A549 (cell line): ENCODE measurements around the gene CACNA2D2. TPM values are rescaled to one million over a fixed set of nuclear protein-coding genes. Genes with fewer than 3 reads are reported as not detected.
A peak's percentile ranks its signal among the peaks of the same experiment; 100 is the strongest.
"Not testable (repeated sequence)": the region's sequence is repeated elsewhere in the genome, so short reads cannot be mapped to it uniquely, and the experiment has no call there.

Experiments used
- ATAC-seq, 2 experiments: fragments of 200-7000 bp in 1 of 2; fragments of >200 bp in 1 of 2; cut with Nextera tagmentation in 1 of 2; cut with Tn5 transposase in 1 of 2; 3 replicates each; pipeline versions ENCODE4 v1.8.0 to v1.9.1; 2018 to 2020; ENCODE audit warnings: mild to moderate bottlenecking in 1 of 2, moderate library complexity in 1 of 2
- CTCF ChIA-PET: fragments of 300-600 bp; sonication (Branson Sonifier 250); formaldehyde crosslinking; extraction: SDS; loops from one replicate; lab custom pipeline; 2021; ENCODE audit warnings: antibody characterized with exemption, inconsistent platforms; lab: Yijun Ruan, JAX
- POLR2A ChIA-PET: fragments of 350-600 bp; formaldehyde crosslinking; extraction: SDS; loops from one replicate; lab custom pipeline; 2021; ENCODE audit warnings: antibody characterized with exemption, inconsistent platforms; lab: Yijun Ruan, JAX
- DNase-seq, 2 experiments: peaks; one replicate each; pipeline versions ENCODE4 v3.0.0 to v3.0.0-alpha.2; 2011 to 2016; ENCODE audit warnings: low read depth in 1 of 2, low spot score in 1 of 2
- FAIRE-seq: peaks from 2 replicates; lab custom pipeline; 2011; peaks lifted over from hg19 to GRCh38; lab: Jason Lieb, UNC
- H3K27ac ChIP-seq, 2 experiments: fragments of >200 bp; sonication (Bioruptor Twin); formaldehyde crosslinking; 3 replicates each; pipeline ENCODE4 v1.5.1; 2016 to 2017
- H3K4me1 ChIP-seq: fragments of >200 bp; sonication (Bioruptor Twin); formaldehyde crosslinking; 3 replicates; pipeline ENCODE4 v1.6.1; 2016
- H3K4me2 ChIP-seq: fragments of >200 bp; sonication (Bioruptor Twin); formaldehyde crosslinking; 3 replicates; pipeline ENCODE4 v1.6.1; 2016
- H3K4me3 ChIP-seq: fragments of >200 bp; sonication (Bioruptor Twin); formaldehyde crosslinking; 3 replicates; pipeline ENCODE4 v1.5.1; 2016
- H3K9me3 ChIP-seq: fragments of >200 bp; sonication (Bioruptor Twin); formaldehyde crosslinking; 3 replicates; pipeline ENCODE4 v1.6.1; 2016
- BHLHE40 ChIP-seq: IDR thresholded peaks from 2 replicates; pipeline ENCODE4 v1.6.1; 2012; ENCODE audit warnings: low read depth, low read length, inconsistent platforms
- CBX8 ChIP-seq: fragments of 200-600 bp; sonication (generic); IDR thresholded peaks from 2 replicates; pipeline ENCODE4 v1.6.1; 2016
- CEBPB ChIP-seq, 2 experiments: fragments of >200 bp in 1 of 2; sonication (Bioruptor Twin) in 1 of 2; formaldehyde crosslinking in 1 of 2; IDR thresholded peaks; 2 replicates each; pipeline ENCODE4 v1.6.1; 2012 to 2016
- FOSL2 ChIP-seq, 2 experiments: fragments of 450-650 bp in 1 of 2; fragments of >200 bp in 1 of 2; sonication (Bioruptor Twin) in 1 of 2; formaldehyde crosslinking; IDR thresholded peaks; 2 replicates each; pipeline versions ENCODE4 v1.5.0 to v1.6.1; 2016 to 2020; ENCODE audit warnings: mild to moderate bottlenecking in 1 of 2, moderate library complexity in 1 of 2
- GATA3 ChIP-seq: IDR thresholded peaks from 2 replicates; pipeline ENCODE4 v1.6.1; 2012; ENCODE audit warnings: borderline replicate concordance
- HES2 ChIP-seq: fragments of >200 bp; sonication (Bioruptor Twin); formaldehyde crosslinking; IDR thresholded peaks from 2 replicates; pipeline ENCODE4 v1.6.1; 2016
- KDM1A ChIP-seq: fragments of 200-600 bp; sonication (generic); IDR thresholded peaks from 2 replicates; pipeline ENCODE4 v1.6.1; 2016; ENCODE audit warnings: low read depth, mild to moderate bottlenecking
- KDM5A ChIP-seq: fragments of 200-600 bp; sonication (generic); IDR thresholded peaks from 2 replicates; pipeline ENCODE4 v1.6.1; 2016; ENCODE audit warnings: antibody characterized with exemption, mild to moderate bottlenecking
- MAFK ChIP-seq: fragments of 450-650 bp; IDR thresholded peaks from 2 replicates; pipeline ENCODE4 v1.6.1; 2014; ENCODE audit not compliant: partially characterized antibody
- PBX3 ChIP-seq: IDR thresholded peaks from 2 replicates; pipeline ENCODE4 v1.6.1; 2012
- PHF8 ChIP-seq: fragments of 200-600 bp; sonication (generic); IDR thresholded peaks from 2 replicates; pipeline ENCODE4 v1.6.1; 2016; ENCODE audit warnings: low read depth, mild to moderate bottlenecking, antibody characterized with exemption, moderate library complexity, borderline replicate concordance
- POLR2AphosphoS2 ChIP-seq: conservative IDR thresholded peaks from 2 replicates; pipeline ENCODE4 v1.6.1; 2012; ENCODE audit warnings: low read length, improper control_type of control experiment, inconsistent platforms
- RFX5 ChIP-seq: fragments of 450-650 bp; IDR thresholded peaks from 2 replicates; pipeline ENCODE4 v1.7.1; 2014; ENCODE audit warnings: antibody characterized with exemption, mild to moderate bottlenecking, moderate library complexity
- USF2 ChIP-seq: fragments of 450-650 bp; IDR thresholded peaks from 2 replicates; pipeline ENCODE4 v1.6.1; 2014; ENCODE audit warnings: antibody characterized with exemption
- ZFP36 ChIP-seq: fragments of 450-650 bp; IDR thresholded peaks from 2 replicates; pipeline ENCODE4 v1.6.1; 2014; ENCODE audit warnings: borderline replicate concordance; ENCODE audit not compliant: partially characterized antibody
- ZNF302 ChIP-seq: fragments of 250-450 bp; sonication (Bioruptor Pico); IDR thresholded peaks from 2 replicates; pipeline ENCODE4 v1.9.0; 2021; ENCODE audit warnings: inconsistent platforms, mild to moderate bottlenecking, moderate library complexity
- ZSCAN20 ChIP-seq: fragments of 250-450 bp; sonication (Bioruptor Pico); IDR thresholded peaks from 2 replicates; pipeline ENCODE4 v1.8.0; 2022; ENCODE audit warnings: mild to moderate bottlenecking, moderate library complexity
- WGBS: methylation state at CpG from one replicate; pipeline ENCODE4 v1.1.6; 2017; ENCODE audit errors: missing lambda C conversion rate; 5-methylcytosine and 5-hydroxymethylcytosine counted together
- polyA plus RNA-seq, 4 experiments: library from polyadenylated mRNA; depleted of rRNA in 3 of 4; stranded (reverse); fragments of >200 nt; fragmentation: RNase III in 1 of 4; extraction: RNeasy Plus Mini Kit Qiagen cat#74134 plus additional on column Dnase treatment in 1 of 4; gene quantifications; 2 replicates in 3 of 4; 3 replicates in 1 of 4; pipeline ENCODE4 v1.2.3, GENCODE V29; 2011 to 2017

CACNA2D2 gene
- polyA plus RNA-seq, 2 of the 4 experiments (the other 2 are of a cell fraction): 0.21 to 0.75 TPM

- no peak overlapping the region for H3K4me3 ChIP-seq
- ATAC-seq: no peak
- no peak for DNase-seq
- ChIA-PET POLR2A (no interaction called here), CTCF (interaction anchor here (1.1 to 4.4 kb wide), 10 partner anchors 9 to 169 kb away, joined by 3 to 18 read pairs (median 5); no protein-coding TSS in a partner anchor)
- no peak for FAIRE-seq
- WGBS: 41% methylated on average over 4 of the region's 4 CpGs
- peak; percentile 96 for TF ChIP-seq MAFK
- TF ChIP-seq POLR2AphosphoS2: no peak
- no peak for TF ChIP-seq KDM1A
- no peak for TF ChIP-seq BHLHE40
- TF ChIP-seq CEBPB (IDR thresholded peaks at IDR 0.05): no peak
- no peak for TF ChIP-seq ZFP36
- no peak overlapping the region for H3K4me2 ChIP-seq
- H3K9me3 ChIP-seq: no peaks in the 10 kb centered on the region
- no peaks in the 10 kb centered on the region for H3K4me1 ChIP-seq
- no peak overlapping the region for H3K27ac ChIP-seq
These were observed 14.3 kb upstream of the CACNA2D2 start for GRCh38 chr3:50517721-50518206.

GRCh38 chr3:50516440-50516871 lies 13.0 kb upstream of the CACNA2D2 start:
- Histone ChIP-seq H3K27ac (no peak overlapping the region), H3K4me2 (no peak overlapping the region)
- FAIRE-seq (no peak), DNase-seq (no peak)
- POLR2A ChIA-PET: no interaction called here
- 100% methylated on average over 3 of the region's 4 CpGs for WGBS
- TF ChIP-seq BHLHE40 (no peak), PHF8 (no peak), PBX3 (no peak), MAFK (no peak), GATA3 (no peak), KDM5A (no peak)
- TF ChIP-seq, all 56 proteins: peak for 0
- H3K4me3 ChIP-seq: no peak overlapping the region
- no peaks in the 10 kb centered on the region for H3K4me1 ChIP-seq
- no peak for ATAC-seq
- CTCF ChIA-PET: interaction anchor here (0.7 to 4.4 kb wide), 6 partner anchors 11 to 168 kb away, joined by 3 to 18 read pairs (median 3); no protein-coding TSS in a partner anchor
- no peaks in the 10 kb centered on the region for H3K9me3 ChIP-seq

- no peaks in the 10 kb centered on the region for H3K4me1 ChIP-seq
- H3K27ac ChIP-seq: no peak overlapping the region
- CTCF ChIA-PET: interaction anchor here (1.3 to 4.4 kb wide), 4 partner anchors 27 to 167 kb away, joined by 3 to 18 read pairs (median 6); no protein-coding TSS in a partner anchor
- no peak for FAIRE-seq
- H3K9me3 ChIP-seq: no peaks in the 10 kb centered on the region
- POLR2A ChIA-PET: no interaction called here
- H3K4me2 ChIP-seq: no peak overlapping the region
- DNase-seq: no peak
- no peak for TF ChIP-seq KDM1A
- TF ChIP-seq FOSL2 (IDR thresholded peaks at IDR 0.05): no peak
- no peak for TF ChIP-seq FOSL2 (CRISPR knock-in tag; IDR thresholded peaks at IDR 0.05)
- no peak for TF ChIP-seq ZSCAN20
- TF ChIP-seq USF2: no peak
- no peak for TF ChIP-seq CBX8
- TF ChIP-seq RFX5: no peak
- no peak for TF ChIP-seq ZNF302
- TF ChIP-seq HES2: no peak
- TF ChIP-seq, all 56 proteins: peak for 0
- no peak for ATAC-seq
- H3K4me3 ChIP-seq: no peak overlapping the region
- 65% methylated on average over 15 of the region's 22 CpGs for WGBS
These were observed 12.4 kb upstream of the CACNA2D2 start for GRCh38 chr3:50515565-50516439.

- CTCF ChIA-PET, H3K4me1 ChIP-seq, POLR2A ChIA-PET, FAIRE-seq, H3K4me2 ChIP-seq, ATAC-seq, H3K27ac ChIP-seq, DNase-seq, H3K4me3 ChIP-seq, H3K9me3 ChIP-seq: not testable (repeated sequence)
- WGBS: 79% methylated on average over 6 of the region's 8 CpGs
These were observed 9.5 kb upstream of the CACNA2D2 start for GRCh38 chr3:50512908-50513307.
